IPS DF 6.9 (cell line): ENCODE data around the gene CES4A.
A peak's percentile ranks its signal among the peaks of the same experiment; 100 is the strongest.
"Not testable (repeated sequence)": the region's sequence is repeated elsewhere in the genome, so short reads cannot be mapped to it uniquely, and the experiment has no call there.

Experiments used
- DNase-seq: peaks from one replicate; pipeline ENCODE4 v3.0.0-alpha.2; 2013; ENCODE audit warnings: low read depth, low spot score
- H3K27ac ChIP-seq: one replicate; pipeline ENCODE4 v1.5.1; 2013; ENCODE audit warnings: low read length, control low read depth
- H3K27me3 ChIP-seq: 2 replicates; pipeline ENCODE4 v1.6.1; 2013; ENCODE audit warnings: mild to moderate bottlenecking, low read length; ENCODE audit not compliant: control insufficient read depth, insufficient read depth
- H3K36me3 ChIP-seq: 2 replicates; pipeline ENCODE4 v1.6.1; 2013; ENCODE audit warnings: low read length; ENCODE audit not compliant: control insufficient read depth, insufficient read depth
- H3K4me1 ChIP-seq: 2 replicates; pipeline ENCODE4 v1.6.1; 2013; ENCODE audit warnings: low read length; ENCODE audit not compliant: control insufficient read depth, insufficient read depth
- H3K4me3 ChIP-seq: 2 replicates; pipeline ENCODE4 v1.5.1; 2013; ENCODE audit warnings: mild to moderate bottlenecking, low read length
- H3K9me3 ChIP-seq: 2 replicates; pipeline ENCODE4 v1.6.1; 2013; ENCODE audit warnings: low read length, inconsistent platforms; ENCODE audit not compliant: control insufficient read depth, insufficient read depth
- WGBS: extraction: QIAGEN DNeasy Blood & Tissue Kit; methylation state at CpG from one replicate; pipeline ENCODE4 v1.1.7; 2013; ENCODE audit warnings: mixed read lengths, missing lambda C conversion rate; ENCODE audit not compliant: insufficient read length, insufficient coverage; 5-methylcytosine and 5-hydroxymethylcytosine counted together

The CES4A gene

GRCh38 chr16:66983033-66983432, 5.4 kb upstream of the CES4A start:
- Histone ChIP-seq H3K36me3 (no peaks in the 10 kb centered on the region), H3K9me3 (no peaks in the 10 kb centered on the region), H3K4me3 (no peak overlapping the region), H3K27me3 (no peaks in the 10 kb centered on the region), H3K4me1 (no peaks in the 10 kb centered on the region), H3K27ac (no peak overlapping the region)
- WGBS, result 100% methylated on average over 1 of the region's 9 CpGs
- no peak for DNase-seq

- WGBS, result no CpG with 5 or more reads among the region's 4 CpGs
These were observed 3.5 kb upstream of the CES4A start for GRCh38 chr16:66984892-66985311.

GRCh38 chr16:66986559-66986958, 1.8 kb upstream of the CES4A start:
- H3K4me1 ChIP-seq, result no peaks in the 10 kb centered on the region
- no peak overlapping the region for H3K27ac ChIP-seq
- H3K36me3 ChIP-seq, result no peaks in the 10 kb centered on the region
- no peaks in the 10 kb centered on the region for H3K27me3 ChIP-seq
- 100% methylated on average over 1 of the region's 6 CpGs for WGBS
- H3K9me3 ChIP-seq, result no peaks in the 10 kb centered on the region
- DNase-seq, result no peak
- H3K4me3 ChIP-seq, result no peak overlapping the region

More at GRCh38 chr16:66984892-66985311, 3.5 kb upstream of the CES4A start:
- Histone ChIP-seq H3K27me3 (no peaks in the 10 kb centered on the region), H3K4me1 (no peaks in the 10 kb centered on the region), H3K27ac (no peak overlapping the region), H3K4me3 (no peak overlapping the region), H3K9me3 (no peaks in the 10 kb centered on the region), H3K36me3 (no peaks in the 10 kb centered on the region)
- DNase-seq, result no peak

GRCh38 chr16:66991545-66992077, 3.2 kb downstream of the CES4A start:
- no peaks in the 10 kb centered on the region for H3K9me3 ChIP-seq
- no peaks in the 10 kb centered on the region for H3K27me3 ChIP-seq
- H3K4me3 ChIP-seq, result no peak overlapping the region
- no CpG with 5 or more reads among the region's 2 CpGs for WGBS
- no peaks in the 10 kb centered on the region for H3K36me3 ChIP-seq
- H3K4me1 ChIP-seq, result no peaks in the 10 kb centered on the region
- H3K27ac ChIP-seq, result no peak overlapping the region
- no peak for DNase-seq

- not testable (repeated sequence) for H3K4me3 ChIP-seq, H3K27me3 ChIP-seq, H3K9me3 ChIP-seq, H3K36me3 ChIP-seq, H3K27ac ChIP-seq, DNase-seq, H3K4me1 ChIP-seq
- WGBS, result no CpG with 5 or more reads among the region's 12 CpGs
These were observed 5.2 kb downstream of the CES4A start for GRCh38 chr16:66993558-66993957.

GRCh38 chr16:66996324-66996982, 8.1 kb downstream of the CES4A start:
- DNase-seq, result no peak
- H3K4me1 ChIP-seq, result no peaks in the 10 kb centered on the region
- peaks cover 17% of the 10 kb centered on the region; the same call in 1 of the 2 replicates for H3K27me3 ChIP-seq
- H3K4me3 ChIP-seq, result no peak overlapping the region
- H3K9me3 ChIP-seq, result no peaks in the 10 kb centered on the region
- H3K36me3 ChIP-seq, result no peaks in the 10 kb centered on the region
- no peak overlapping the region for H3K27ac ChIP-seq
- no CpG with 5 or more reads among the region's 6 CpGs for WGBS

GRCh38 chr16:66996983-66997358, 8.6 kb downstream of the CES4A start:
- Histone ChIP-seq H3K4me3 (no peak overlapping the region), H3K27ac (no peak overlapping the region)
- no CpG with 5 or more reads among the region's 3 CpGs for WGBS

GRCh38 chr16:67000384-67001351, 12.3 kb downstream of the CES4A start:
- Histone ChIP-seq H3K27ac (no peak overlapping the region), H3K4me3 (peak overlapping the region; percentile 53; the same call in 1 of the 2 replicates), H3K4me1 (no peaks in the 10 kb centered on the region), H3K36me3 (no peaks in the 10 kb centered on the region), H3K27me3 (peaks cover 21% of the 10 kb centered on the region; the same call in 1 of the 2 replicates), H3K9me3 (no peaks in the 10 kb centered on the region)
- DNase-seq, result no peak
- WGBS, result no CpG with 5 or more reads among the region's 89 CpGs

More at GRCh38 chr16:66996983-66997358, 8.6 kb downstream of the CES4A start:
- no peak for DNase-seq
- H3K36me3 ChIP-seq, result no peaks in the 10 kb centered on the region
- no peaks in the 10 kb centered on the region for H3K4me1 ChIP-seq
- H3K9me3 ChIP-seq, result no peaks in the 10 kb centered on the region
- peaks cover 17% of the 10 kb centered on the region; the same call in 1 of the 2 replicates for H3K27me3 ChIP-seq

GRCh38 chr16:67001726-67002125, 13.3 kb downstream of the CES4A start:
- H3K36me3 ChIP-seq, result no peaks in the 10 kb centered on the region
- WGBS, result no CpG with 5 or more reads among the region's 3 CpGs
- DNase-seq, result no peak
- H3K27me3 ChIP-seq, result peaks cover 21% of the 10 kb centered on the region; the same call in 1 of the 2 replicates
- H3K4me3 ChIP-seq, result no peak overlapping the region
- no peaks in the 10 kb centered on the region for H3K9me3 ChIP-seq
- H3K4me1 ChIP-seq, result no peaks in the 10 kb centered on the region
- no peak overlapping the region for H3K27ac ChIP-seq

- no peaks in the 10 kb centered on the region for H3K4me1 ChIP-seq
- H3K4me3 ChIP-seq, result no peak overlapping the region
- H3K27ac ChIP-seq, result no peak overlapping the region
- DNase-seq, result no peak
- no peaks in the 10 kb centered on the region for H3K36me3 ChIP-seq
- WGBS, result no CpG with 5 or more reads among the region's 12 CpGs
- peaks cover 4% of the 10 kb centered on the region; the same call in 1 of the 2 replicates for H3K27me3 ChIP-seq
- H3K9me3 ChIP-seq, result no peaks in the 10 kb centered on the region
These were observed 18.7 kb downstream of the CES4A start for GRCh38 chr16:67006930-67007658.
